Panc1 (cell line): Measurements from ENCODE around the gene MYRFL. TPM values are rescaled to one million over a fixed set of nuclear protein-coding genes. Genes with fewer than 3 reads are reported as not detected.
"Not testable (repeated sequence)": the region's sequence is repeated elsewhere in the genome, so short reads cannot be mapped to it uniquely, and the experiment has no call there.

Source experiments
- ATAC-seq: fragments of 200-7000 bp; cut with Tn5 transposase; 2 replicates; pipeline ENCODE4 v1.9.1; 2020; ENCODE audit warnings: mild to moderate bottlenecking, moderate library complexity
- BruUV-seq: library from RNA; stranded (reverse); fragments of 400-500 nt; replicated peaks from 2 replicates; lab custom pipeline; 2021; lab: Mats Ljungman, UMichigan
- CTCF ChIA-PET: fragments of 300-600 bp; sonication (Branson Sonifier 250); formaldehyde crosslinking; loops from one replicate; lab custom pipeline; 2022; ENCODE audit warnings: antibody characterized with exemption; lab: Charles Lee
- POLR2A ChIA-PET: fragments of 300-600 bp; sonication (Branson Sonifier 250); formaldehyde crosslinking; loops from one replicate; lab custom pipeline; 2022; ENCODE audit warnings: antibody characterized with exemption; lab: Charles Lee
- DNase-seq: peaks from one replicate; pipeline ENCODE4 v3.0.0-alpha.2; 2010; ENCODE audit warnings: low read depth, low spot score
- H3K27ac ChIP-seq: 2 replicates; pipeline ENCODE4 v1.5.1; 2011; ENCODE audit warnings: mild to moderate bottlenecking, low read length, inconsistent platforms
- H3K27me3 ChIP-seq: fragments of 200-500 bp; sonication (Bioruptor generic); 2 replicates; pipeline ENCODE4 v1.6.0; 2014; ENCODE audit warnings: low read length, inconsistent platforms; ENCODE audit not compliant: control insufficient read depth, insufficient read depth
- H3K36me3 ChIP-seq: fragments of 200-500 bp; sonication (Bioruptor generic); 2 replicates; pipeline ENCODE4 v1.5.1; 2014; ENCODE audit warnings: inconsistent platforms, mild to moderate bottlenecking, low read length, moderate library complexity; ENCODE audit not compliant: control insufficient read depth, insufficient read depth
- H3K4me1 ChIP-seq: 2 replicates; pipeline ENCODE4 v1.5.1; 2011; ENCODE audit warnings: inconsistent platforms, mild to moderate bottlenecking, low read length, moderate library complexity; ENCODE audit not compliant: control insufficient read depth, insufficient read depth
- H3K4me3 ChIP-seq, 2 experiments: 2 replicates each; pipeline ENCODE4 v1.5.1; 2011 to 2012; ENCODE audit warnings: low read depth in 2 of 2, low read length in 2 of 2, mild to moderate bottlenecking in 2 of 2, inconsistent platforms in 1 of 2, moderate library complexity in 1 of 2
- H3K9me3 ChIP-seq: fragments of 200-500 bp; sonication (Bioruptor generic); 2 replicates; pipeline ENCODE4 v1.5.1; 2014; ENCODE audit warnings: low read depth, mild to moderate bottlenecking, inconsistent platforms, low read length, moderate library complexity; ENCODE audit not compliant: control insufficient read depth, insufficient read depth
- POLR2AphosphoS5 ChIP-seq: IDR thresholded peaks from 2 replicates; pipeline ENCODE4 v1.6.1; 2012; ENCODE audit warnings: mild to moderate bottlenecking, low read depth, low read length, moderate library complexity
- SIN3A ChIP-seq: IDR thresholded peaks from 2 replicates; pipeline ENCODE4 v1.6.1; 2012; ENCODE audit warnings: low read depth, mild to moderate bottlenecking, low read length, moderate library complexity, borderline replicate concordance; ENCODE audit not compliant: insufficient read depth
- TCF7L2 ChIP-seq: IDR thresholded peaks from 2 replicates; pipeline ENCODE4 v1.6.1; 2011; ENCODE audit warnings: mild to moderate bottlenecking, low read depth, low read length, inconsistent platforms
- in situ Hi-C: cut with HindIII; loops from 2 replicates; pipeline ENCODE4 v1.10.0; 2016; ENCODE audit warnings: low sequenced_read_pairs, low pct_unique_long_range_greater_than_20kb
- intact Hi-C: fragments of 100-400 bp; cut with micrococcal nuclease; formaldehyde crosslinking; loops from one replicate; pipeline ENCODE4 v1.10.0; 2022; ENCODE audit not compliant: unreplicated experiment
- total RNA-seq: library from RNA; stranded (reverse); gene quantifications from one replicate; pipeline ENCODE4 v1.2.1, GENCODE V29; 2021; ENCODE audit not compliant: unreplicated experiment
- TF ChIP-seq, protein P1 (sequence below): fragments of 450-650 bp; IDR thresholded peaks from 2 replicates; pipeline ENCODE4 v1.5.1; 2017; ENCODE audit warnings: mild to moderate bottlenecking
- TF ChIP-seq, protein P2 (sequence below), 2 experiments: IDR thresholded peaks; 2 replicates each; pipeline ENCODE4 v1.6.1; 2011 to 2012; ENCODE audit warnings: low read depth in 2 of 2, control low read depth in 1 of 2, low read length in 1 of 2, mild to moderate bottlenecking in 1 of 2, moderate library complexity in 1 of 2; ENCODE audit not compliant: insufficient read depth in 1 of 2

The MYRFL gene
- total RNA-seq, 1 experiment from 2014 or later: not detected

DNA sequence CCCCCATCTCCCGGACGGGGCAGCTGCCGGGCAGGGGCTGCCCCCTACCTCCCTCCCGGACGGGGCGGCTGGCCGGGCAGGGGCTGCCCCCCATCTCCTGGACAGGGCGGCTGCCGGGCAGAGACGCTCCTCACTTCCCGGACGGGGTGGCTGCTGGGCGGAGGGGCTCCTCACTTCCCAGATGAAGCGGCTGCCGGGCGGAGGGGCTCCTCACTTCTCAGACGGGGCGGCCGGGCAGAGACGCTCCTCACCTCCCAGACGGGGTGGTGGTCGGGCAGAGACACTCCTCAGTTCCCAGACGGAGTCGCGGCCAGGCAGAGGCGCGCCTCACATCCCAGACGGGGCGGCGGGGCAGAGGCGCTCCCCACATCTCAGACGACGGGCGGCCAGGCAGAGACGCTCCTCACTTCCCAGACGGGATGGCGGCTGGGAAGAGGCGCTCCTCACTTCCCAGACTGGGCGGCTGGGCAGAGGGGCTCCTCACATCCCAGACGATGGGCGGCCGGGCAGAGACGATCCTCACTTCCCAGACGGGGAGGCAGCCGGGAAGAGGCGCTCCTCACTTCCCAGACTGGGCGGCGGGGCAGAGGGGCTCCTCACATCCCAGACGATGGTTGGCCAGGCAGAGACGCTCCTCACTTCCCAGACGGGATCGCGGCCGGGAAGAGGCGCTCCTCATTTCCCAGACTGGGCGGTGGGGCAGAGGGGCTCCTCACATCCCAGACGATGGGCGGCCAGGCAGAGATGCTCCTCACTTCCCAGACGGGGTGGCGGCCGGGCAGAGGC lies 28.3 kb downstream of the MYRFL start:
- H3K4me1 ChIP-seq, BruUV-seq, CTCF ChIA-PET, intact Hi-C loops, H3K9me3 ChIP-seq, H3K27ac ChIP-seq, DNase-seq, POLR2A ChIA-PET, H3K4me3 ChIP-seq, H3K27me3 ChIP-seq, H3K36me3 ChIP-seq, in situ Hi-C loops, ATAC-seq: not testable (repeated sequence)

DNA sequence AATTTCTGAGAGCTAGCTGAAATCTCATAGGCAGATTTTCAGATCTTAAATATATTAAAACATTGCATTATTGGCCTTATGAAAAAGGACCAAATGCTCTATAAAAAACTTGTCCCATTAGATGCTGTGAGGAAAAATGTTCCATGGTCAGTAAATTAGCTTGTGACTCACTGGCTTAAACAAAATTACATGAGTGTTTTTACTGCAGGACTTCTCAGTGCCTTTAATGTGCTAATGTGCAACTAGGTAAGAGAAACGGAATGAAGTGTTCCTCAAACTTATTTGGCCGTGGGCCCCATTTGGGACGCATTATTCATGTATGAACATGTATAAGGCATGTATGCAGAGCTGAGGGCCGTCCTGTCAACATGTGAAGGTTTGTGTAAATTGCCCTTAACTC lies 41.7 kb downstream of the MYRFL start:
- no peaks in the 10 kb centered on the region for H3K4me1 ChIP-seq
- H3K27me3 ChIP-seq: peaks cover 2% of the 10 kb centered on the region
- in situ Hi-C loops: no loop called here
- no peak for TF ChIP-seq TCF7L2
- no peak for TF ChIP-seq SIN3A
- TF ChIP-seq, protein P1, sequence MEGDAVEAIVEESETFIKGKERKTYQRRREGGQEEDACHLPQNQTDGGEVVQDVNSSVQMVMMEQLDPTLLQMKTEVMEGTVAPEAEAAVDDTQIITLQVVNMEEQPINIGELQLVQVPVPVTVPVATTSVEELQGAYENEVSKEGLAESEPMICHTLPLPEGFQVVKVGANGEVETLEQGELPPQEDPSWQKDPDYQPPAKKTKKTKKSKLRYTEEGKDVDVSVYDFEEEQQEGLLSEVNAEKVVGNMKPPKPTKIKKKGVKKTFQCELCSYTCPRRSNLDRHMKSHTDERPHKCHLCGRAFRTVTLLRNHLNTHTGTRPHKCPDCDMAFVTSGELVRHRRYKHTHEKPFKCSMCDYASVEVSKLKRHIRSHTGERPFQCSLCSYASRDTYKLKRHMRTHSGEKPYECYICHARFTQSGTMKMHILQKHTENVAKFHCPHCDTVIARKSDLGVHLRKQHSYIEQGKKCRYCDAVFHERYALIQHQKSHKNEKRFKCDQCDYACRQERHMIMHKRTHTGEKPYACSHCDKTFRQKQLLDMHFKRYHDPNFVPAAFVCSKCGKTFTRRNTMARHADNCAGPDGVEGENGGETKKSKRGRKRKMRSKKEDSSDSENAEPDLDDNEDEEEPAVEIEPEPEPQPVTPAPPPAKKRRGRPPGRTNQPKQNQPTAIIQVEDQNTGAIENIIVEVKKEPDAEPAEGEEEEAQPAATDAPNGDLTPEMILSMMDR: no peak
- TF ChIP-seq, protein P2, sequence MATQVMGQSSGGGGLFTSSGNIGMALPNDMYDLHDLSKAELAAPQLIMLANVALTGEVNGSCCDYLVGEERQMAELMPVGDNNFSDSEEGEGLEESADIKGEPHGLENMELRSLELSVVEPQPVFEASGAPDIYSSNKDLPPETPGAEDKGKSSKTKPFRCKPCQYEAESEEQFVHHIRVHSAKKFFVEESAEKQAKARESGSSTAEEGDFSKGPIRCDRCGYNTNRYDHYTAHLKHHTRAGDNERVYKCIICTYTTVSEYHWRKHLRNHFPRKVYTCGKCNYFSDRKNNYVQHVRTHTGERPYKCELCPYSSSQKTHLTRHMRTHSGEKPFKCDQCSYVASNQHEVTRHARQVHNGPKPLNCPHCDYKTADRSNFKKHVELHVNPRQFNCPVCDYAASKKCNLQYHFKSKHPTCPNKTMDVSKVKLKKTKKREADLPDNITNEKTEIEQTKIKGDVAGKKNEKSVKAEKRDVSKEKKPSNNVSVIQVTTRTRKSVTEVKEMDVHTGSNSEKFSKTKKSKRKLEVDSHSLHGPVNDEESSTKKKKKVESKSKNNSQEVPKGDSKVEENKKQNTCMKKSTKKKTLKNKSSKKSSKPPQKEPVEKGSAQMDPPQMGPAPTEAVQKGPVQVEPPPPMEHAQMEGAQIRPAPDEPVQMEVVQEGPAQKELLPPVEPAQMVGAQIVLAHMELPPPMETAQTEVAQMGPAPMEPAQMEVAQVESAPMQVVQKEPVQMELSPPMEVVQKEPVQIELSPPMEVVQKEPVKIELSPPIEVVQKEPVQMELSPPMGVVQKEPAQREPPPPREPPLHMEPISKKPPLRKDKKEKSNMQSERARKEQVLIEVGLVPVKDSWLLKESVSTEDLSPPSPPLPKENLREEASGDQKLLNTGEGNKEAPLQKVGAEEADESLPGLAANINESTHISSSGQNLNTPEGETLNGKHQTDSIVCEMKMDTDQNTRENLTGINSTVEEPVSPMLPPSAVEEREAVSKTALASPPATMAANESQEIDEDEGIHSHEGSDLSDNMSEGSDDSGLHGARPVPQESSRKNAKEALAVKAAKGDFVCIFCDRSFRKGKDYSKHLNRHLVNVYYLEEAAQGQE (IDR thresholded peaks at IDR 0.05; ENCODE audit: insufficient read depth in 1 of 2, low read depth in 2 of 2, low read length in 1 of 2): no peak
- TF ChIP-seq POLR2AphosphoS5: no peak
- H3K27ac ChIP-seq: no peak overlapping the region
- POLR2A ChIA-PET: no interaction called here
- CTCF ChIA-PET: no interaction called here
- BruUV-seq: no TSS peak
- intact Hi-C loops: no loop called here
- DNase-seq (no peak), ATAC-seq (no peak)
- H3K36me3 ChIP-seq: no peaks in the 10 kb centered on the region
- H3K4me3 ChIP-seq: no peak overlapping the region
- no peaks in the 10 kb centered on the region for H3K9me3 ChIP-seq

DNA sequence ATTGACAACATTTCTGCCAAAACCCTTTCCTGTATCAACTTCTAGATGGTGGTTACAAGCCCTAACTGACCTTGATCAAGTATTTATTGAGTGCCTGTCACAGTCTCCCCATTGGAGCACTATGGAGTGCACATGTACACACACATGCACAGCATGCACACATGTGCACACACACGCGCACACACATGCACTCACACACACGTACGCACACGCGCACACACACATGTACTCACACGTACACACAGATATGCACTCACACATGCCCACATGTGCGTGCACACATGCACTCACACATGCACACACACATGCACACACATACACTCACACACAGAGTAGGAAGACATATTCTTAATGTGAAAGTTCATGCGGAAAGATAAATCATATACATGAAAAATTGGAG lies 43.7 kb downstream of the MYRFL start:
- intact Hi-C loops (no loop called here), in situ Hi-C loops (no loop called here)
- Histone ChIP-seq H3K36me3 (no peaks in the 10 kb centered on the region), H3K27me3 (peaks cover 2% of the 10 kb centered on the region), H3K4me1 (no peaks in the 10 kb centered on the region), H3K27ac (no peak overlapping the region), H3K4me3 (no peak overlapping the region), H3K9me3 (no peaks in the 10 kb centered on the region)
- CTCF ChIA-PET: no interaction called here
- TF ChIP-seq, protein P2 (IDR thresholded peaks at IDR 0.05; ENCODE audit: insufficient read depth in 1 of 2, low read depth in 2 of 2, low read length in 1 of 2): no peak
- TF ChIP-seq POLR2AphosphoS5 (no peak), TCF7L2 (no peak), SIN3A (no peak)
- TF ChIP-seq, protein P1: no peak
- POLR2A ChIA-PET: no interaction called here
- ATAC-seq (no peak), DNase-seq (no peak)
- BruUV-seq: no TSS peak
